HG03520 (cell line): ENCODE results near the gene ZFP36L2.

Experiments used
- ATAC-seq: cut with Tn5 transposase; IDR thresholded peaks from one replicate; pipeline ENCODE4 v1.9.1; 2021; ENCODE audit warnings: mild to moderate bottlenecking, moderate library complexity; ENCODE audit not compliant: unreplicated experiment

ZFP36L2 gene

DNA sequence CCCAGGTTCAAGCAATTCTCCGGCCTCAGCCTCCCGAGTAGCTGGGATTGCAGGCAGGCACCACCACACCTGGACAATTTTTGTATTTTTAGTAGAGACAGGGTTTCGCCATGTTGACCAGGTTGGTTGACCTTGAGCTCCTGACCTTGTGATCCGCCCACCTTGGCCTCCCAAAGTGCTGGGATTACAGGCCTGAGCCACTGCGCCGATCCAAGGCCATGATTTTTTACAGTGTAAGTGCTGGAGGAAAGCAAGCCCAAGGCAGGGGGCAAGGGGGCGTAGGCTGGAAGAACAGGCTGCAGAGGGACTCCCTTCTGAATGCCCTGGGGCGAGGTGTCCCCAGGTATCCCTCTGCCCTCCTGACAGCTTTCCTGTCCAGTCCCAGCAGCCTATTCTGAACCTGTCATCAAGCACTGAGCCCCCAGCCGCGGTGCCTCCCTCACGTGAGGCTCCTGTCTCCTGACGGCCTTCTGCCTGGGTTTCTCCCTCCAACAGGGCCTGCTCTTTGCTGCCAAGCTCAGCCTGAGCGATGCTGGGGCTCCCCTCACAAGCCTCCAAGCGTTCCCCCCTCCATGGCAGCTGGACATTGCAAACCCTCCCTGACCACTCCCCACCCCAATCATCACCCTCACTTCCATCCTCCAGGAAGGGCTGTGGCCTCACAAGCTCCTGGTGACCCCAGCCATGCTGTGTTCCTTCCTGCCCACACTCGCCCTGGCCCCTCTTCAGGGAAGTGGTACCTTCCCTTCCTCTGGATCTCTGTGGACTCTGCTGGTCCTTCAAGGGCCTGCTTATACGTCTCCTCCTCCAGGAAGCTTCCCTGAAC, 37.6 kb downstream of the ZFP36L2 start:
- no peak for ATAC-seq

DNA sequence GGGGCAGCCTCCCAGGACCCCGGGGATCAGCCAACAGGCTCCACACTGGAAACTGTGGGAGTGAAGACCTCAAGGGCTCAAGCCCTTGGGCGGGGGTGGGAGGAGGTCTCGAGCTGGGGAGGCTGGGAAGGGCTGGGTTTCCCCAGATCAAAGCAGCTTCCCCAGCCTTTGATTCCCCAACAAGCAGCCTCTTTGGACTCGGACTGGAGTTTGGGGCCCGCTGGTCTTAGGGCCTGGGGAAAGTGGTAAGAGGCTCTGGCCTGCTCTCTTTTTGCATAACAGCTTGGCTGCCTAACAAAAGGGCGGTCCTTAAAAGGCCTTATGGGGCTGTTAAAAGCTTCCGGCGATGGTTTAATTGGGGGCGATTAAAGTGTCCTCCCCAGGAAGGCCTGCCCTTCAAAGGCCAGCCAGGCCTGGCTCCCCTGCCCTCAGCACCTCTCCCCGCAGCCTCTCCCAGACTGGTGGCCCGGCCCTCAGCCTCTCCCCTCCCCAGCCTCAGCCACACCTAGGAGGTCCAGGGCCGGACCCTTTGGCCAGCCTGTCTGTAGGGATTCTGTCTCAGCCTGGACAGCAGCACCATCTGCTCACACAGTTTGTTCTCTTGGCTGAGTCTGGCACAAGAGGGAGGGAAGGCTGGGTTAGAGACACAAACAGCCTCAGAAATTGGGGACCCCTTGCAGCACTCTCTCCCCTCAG, 39.6 kb downstream of the ZFP36L2 start:
- ATAC-seq, result no peak

- no peak for ATAC-seq
Measured at GRCh38 chr2:43186321-43186678, 40.1 kb downstream of the ZFP36L2 start.

DNA sequence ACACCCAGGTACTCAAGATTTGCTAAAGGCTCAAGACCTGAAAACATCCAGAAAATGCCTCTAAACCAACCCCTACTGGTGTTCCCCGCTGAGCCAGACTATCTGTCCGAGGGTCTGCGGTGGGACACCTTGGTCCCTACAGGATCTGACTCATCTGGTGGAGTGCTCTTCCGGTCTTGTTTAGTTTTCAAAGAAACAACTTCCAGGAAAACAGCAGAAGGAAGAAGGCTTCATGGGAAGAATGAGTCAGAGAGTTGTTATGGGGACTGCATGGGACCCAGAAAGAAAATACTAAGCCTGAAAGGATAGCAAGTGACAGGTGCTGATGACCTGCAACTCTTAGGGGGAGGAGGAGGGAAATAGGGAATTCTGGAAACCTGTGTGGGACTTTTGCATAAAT, 41.3 kb downstream of the ZFP36L2 start:
- ATAC-seq, result no peak

DNA sequence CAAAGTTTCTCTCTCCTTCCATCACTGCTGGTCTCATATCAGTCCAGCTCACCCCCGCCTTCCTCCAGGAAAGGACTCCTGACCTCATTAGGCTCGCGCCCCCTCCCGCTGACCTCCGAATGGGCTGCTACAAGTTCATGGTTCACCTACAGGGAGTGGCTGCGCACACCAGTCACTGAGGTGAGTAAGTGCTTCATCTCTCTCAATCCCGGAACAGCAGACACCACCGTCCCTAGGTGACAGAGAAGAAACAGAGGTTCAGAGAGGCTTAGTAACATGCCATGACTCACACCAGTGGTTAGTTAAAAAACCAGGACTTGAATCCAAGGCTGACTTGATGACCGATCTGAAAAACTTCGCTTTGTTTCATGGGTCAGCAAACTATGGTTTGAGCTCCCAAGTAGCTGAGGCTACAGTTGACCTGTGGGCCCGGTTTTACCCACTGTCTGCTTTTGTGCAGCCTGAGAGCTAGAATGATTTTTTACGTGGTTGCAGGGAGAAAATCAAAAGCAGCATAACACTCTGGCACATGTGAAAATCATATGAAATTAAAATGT, 42.0 kb downstream of the ZFP36L2 start:
- no peak for ATAC-seq

GRCh38 chr2:43183743-43184142, 42.7 kb downstream of the ZFP36L2 start:
- no peak for ATAC-seq

DNA sequence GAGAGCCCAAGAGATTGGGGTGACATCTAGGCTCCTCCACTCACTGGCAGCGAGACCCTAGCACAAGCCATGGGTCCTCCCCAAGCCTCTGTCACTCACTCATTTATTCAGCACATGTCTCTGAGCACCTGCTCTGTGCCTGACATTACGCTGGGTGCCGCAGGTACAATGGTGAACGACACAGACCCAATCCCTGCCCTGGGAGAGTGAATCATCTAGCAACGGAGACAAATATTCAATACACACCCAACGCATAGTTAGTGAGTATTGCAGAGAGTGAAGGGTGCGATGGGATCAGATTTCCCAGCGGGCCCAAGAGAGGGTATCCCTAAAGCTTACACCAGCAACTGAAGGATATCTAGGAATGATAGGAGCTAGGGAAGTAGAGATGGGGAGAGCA, 45.5 kb downstream of the ZFP36L2 start:
- no peak for ATAC-seq

- ATAC-seq, result no peak
Measured at GRCh38 chr2:43179942-43180341, 46.5 kb downstream of the ZFP36L2 start.

- no peak for ATAC-seq
Measured at GRCh38 chr2:43178602-43179542, 47.5 kb downstream of the ZFP36L2 start.

DNA sequence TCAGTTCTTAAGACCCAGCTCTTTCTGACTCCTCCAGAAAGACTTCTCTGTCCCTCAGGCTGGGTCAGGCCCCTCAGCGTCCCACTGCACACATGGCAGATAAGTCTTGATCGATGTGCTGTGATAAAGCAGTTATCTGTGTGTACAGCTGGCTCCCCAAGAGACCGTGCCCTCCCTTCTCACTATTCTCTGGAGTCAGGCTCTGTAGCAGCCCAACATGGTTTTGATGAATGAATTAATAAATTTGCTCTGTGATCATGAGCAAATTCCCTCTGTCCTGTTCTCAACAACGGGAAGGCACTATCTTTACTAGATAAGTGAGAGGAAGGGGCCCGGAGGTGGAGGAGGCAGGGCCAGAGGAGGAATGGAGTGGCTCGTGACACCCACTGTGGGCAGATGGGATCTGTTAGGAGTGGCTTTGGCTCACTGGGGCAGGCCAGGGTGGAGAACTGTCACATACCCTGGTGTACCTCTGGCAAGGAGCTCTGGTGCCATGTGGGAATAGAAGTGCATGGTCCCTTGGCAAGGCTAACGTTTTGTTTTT, 48.3 kb downstream of the ZFP36L2 start:
- ATAC-seq, result no peak

GRCh38 chr2:43176449-43176848, 50.0 kb downstream of the ZFP36L2 start:
- ATAC-seq, result no peak

DNA sequence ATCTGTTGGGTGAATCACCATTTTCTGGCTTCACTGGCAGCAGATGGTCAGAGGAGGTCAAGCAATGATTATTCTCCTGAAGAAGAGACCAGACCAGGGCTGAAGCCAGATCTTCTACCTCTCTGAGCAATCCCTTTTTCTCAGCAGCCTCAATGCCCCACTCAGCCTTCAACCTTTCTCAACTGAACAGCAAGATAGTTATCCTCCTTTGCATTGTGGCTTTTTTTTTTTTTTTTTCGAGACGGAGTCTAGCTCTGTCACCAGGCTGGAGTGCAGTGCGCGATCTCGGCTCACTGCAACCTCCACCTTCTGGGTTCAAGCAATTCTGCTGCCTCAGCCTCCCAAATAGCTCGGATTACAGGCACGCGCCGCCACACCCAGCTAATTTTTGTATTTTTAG, 50.5 kb downstream of the ZFP36L2 start:
- no peak for ATAC-seq

DNA sequence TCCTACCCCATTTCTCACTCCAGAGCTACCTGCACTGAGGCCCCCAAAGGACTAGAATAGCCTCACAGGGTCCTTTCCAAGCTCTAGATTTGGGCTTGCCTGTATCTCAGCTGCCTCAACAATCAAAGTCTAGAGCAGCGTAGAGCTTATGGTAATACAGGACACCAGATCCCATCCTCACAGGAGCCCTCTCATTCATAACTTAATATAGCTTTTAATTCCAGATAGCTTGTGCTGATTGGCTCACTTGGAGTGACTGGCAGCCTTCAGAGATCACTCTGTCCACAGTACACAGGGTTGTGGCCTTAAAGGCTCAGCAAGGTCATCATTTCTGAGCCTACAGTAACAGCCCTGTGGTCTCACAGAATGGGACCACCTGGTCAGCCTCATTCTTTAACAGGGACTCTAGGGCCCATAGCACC, 51.4 kb downstream of the ZFP36L2 start:
- ATAC-seq, result no peak

- peak; percentile 70 for ATAC-seq
Measured at GRCh38 chr2:43174368-43174916, 52.0 kb downstream of the ZFP36L2 start.
